Measurements from ENCODE around the gene BACH2. TPM values are rescaled to one million over a fixed set of nuclear protein-coding genes. Genes with fewer than 3 reads are reported as not detected.
A peak's percentile ranks its signal among the peaks of the same experiment; 100 is the strongest.

The BACH2 gene
- total RNA-seq, 1 donor from 2014 or later: 7.7 TPM

GRCh38 chr6:90220273-90220672, 76.4 kb downstream of the BACH2 start:
- Histone ChIP-seq H3K36me3 (no peaks in the 10 kb centered on the region), H3K9me3 (no peaks in the 10 kb centered on the region), H3K4me1 (peaks cover 3 to 28% of the 10 kb centered on the region in 2 donors), H3K27me3 (no peaks in the 10 kb centered on the region), H3K27ac (no peak overlapping the region), H3K4me3 (no peak overlapping the region)
- no peak for TF ChIP-seq CTCF (IDR thresholded peaks at IDR 0.05)
- no peak for DNase-seq (ENCODE audit: low spot score in 2 of 2)
- intact Hi-C loops (cut with DNase I): no loop called here

- Histone ChIP-seq H3K27me3 (no peaks in the 10 kb centered on the region), H3K9me3 (no peaks in the 10 kb centered on the region), H3K4me1 (peaks cover 3 to 28% of the 10 kb centered on the region in 2 donors), H3K4me3 (peak overlapping the region; percentile 35 to 50), H3K36me3 (no peaks in the 10 kb centered on the region), H3K27ac (peak overlapping the region; percentile 81 to 90)
- no peak for TF ChIP-seq CTCF (IDR thresholded peaks at IDR 0.05)
- peak in 1 of 2 donors; percentile 75 for DNase-seq (ENCODE audit: low spot score in 2 of 2)
- intact Hi-C loops (cut with DNase I): loop anchor here (2.0 to 5.0 kb wide), 5 partner anchors 42 to 1187 kb away; no protein-coding TSS in a partner anchor
Measured at GRCh38 chr6:90219209-90219985, 77.2 kb downstream of the BACH2 start.

GRCh38 chr6:90218959-90219208, 77.8 kb downstream of the BACH2 start:
- Histone ChIP-seq H3K9me3 (no peaks in the 10 kb centered on the region), H3K27ac (peak overlapping the region; percentile 81 to 90), H3K36me3 (no peaks in the 10 kb centered on the region), H3K4me1 (peaks cover 3 to 28% of the 10 kb centered on the region in 2 donors), H3K4me3 (peak overlapping the region; percentile 35 to 50), H3K27me3 (no peaks in the 10 kb centered on the region)
- no peak for DNase-seq (ENCODE audit: low spot score in 2 of 2)
- TF ChIP-seq CTCF (IDR thresholded peaks at IDR 0.05): no peak
- intact Hi-C loops (cut with DNase I): loop anchor here (1.0 to 5.0 kb wide), 8 partner anchors 42 to 1187 kb away; partner anchors contain the start of genes BACH2 and CASP8AP2

- Histone ChIP-seq H3K27ac (peak overlapping the region; percentile 81 to 90), H3K4me3 (peak overlapping the region in 1 of 2 donors; percentile 50), H3K27me3 (no peaks in the 10 kb centered on the region), H3K4me1 (peaks cover 3 to 28% of the 10 kb centered on the region in 2 donors), H3K36me3 (no peaks in the 10 kb centered on the region), H3K9me3 (no peaks in the 10 kb centered on the region)
- DNase-seq (ENCODE audit: low spot score in 2 of 2): no peak
- TF ChIP-seq CTCF (IDR thresholded peaks at IDR 0.05): no peak
- intact Hi-C loops (cut with DNase I): loop anchor here (1.0 to 5.0 kb wide), 8 partner anchors 40 to 1185 kb away; partner anchors contain the start of genes BACH2 and CASP8AP2
Measured at GRCh38 chr6:90217506-90218127, 79.0 kb downstream of the BACH2 start.

GRCh38 chr6:90216072-90216977, 80.3 kb downstream of the BACH2 start:
- no peak for DNase-seq (ENCODE audit: low spot score in 2 of 2)
- Histone ChIP-seq H3K36me3 (no peaks in the 10 kb centered on the region), H3K27me3 (no peaks in the 10 kb centered on the region), H3K27ac (peak overlapping the region; percentile 51 to 81), H3K4me1 (peaks cover 3 to 28% of the 10 kb centered on the region in 2 donors), H3K9me3 (no peaks in the 10 kb centered on the region), H3K4me3 (no peak overlapping the region)
- intact Hi-C loops (cut with DNase I): loop anchor here (5.0 kb wide), 4 partner anchors 39 to 1184 kb away; no protein-coding TSS in a partner anchor
- no peak for TF ChIP-seq CTCF (IDR thresholded peaks at IDR 0.05)

Measured in ascending aorta (tissue), 2 donors.